HepG2 (cell line): ENCODE data around the gene CTNNA1. TPM values are rescaled to one million over a fixed set of nuclear protein-coding genes. Genes with fewer than 3 reads are reported as not detected.

Experiments used
- ATAC-seq: fragments of 200-7000 bp; cut with Tn5 transposase; 3 replicates; pipeline ENCODE4 v1.9.1; 2020; ENCODE audit warnings: mild to moderate bottlenecking, moderate library complexity
- BruUV-seq: library from RNA; stranded (reverse); fragments of 400-500 nt; replicated peaks from 2 replicates; lab custom pipeline; 2021; lab: Mats Ljungman, UMichigan
- CTCF ChIA-PET: fragments of 300-600 bp; formaldehyde crosslinking; extraction: SDS; loops from one replicate; lab custom pipeline; 2021; ENCODE audit warnings: low total read pairs, inconsistent platforms, low intra/inter-chr PET ratio; lab: Yijun Ruan, JAX
- POLR2A ChIA-PET: fragments of 350-600 bp; sonication (Branson Sonifier 250); formaldehyde crosslinking; loops from one replicate; lab custom pipeline; 2020; ENCODE audit warnings: antibody characterized with exemption, inconsistent platforms; lab: Yijun Ruan, JAX
- DNase-seq: peaks from one replicate; pipeline ENCODE4 v3.0.0-alpha.2; 2015; ENCODE audit warnings: low spot score
- FAIRE-seq: peaks from 3 replicates; lab custom pipeline; 2011; peaks lifted over from hg19 to GRCh38; lab: Jason Lieb, UNC
- H2AFZ ChIP-seq: one replicate; pipeline ENCODE4 v1.6.1; 2011; ENCODE audit warnings: low read length, inconsistent platforms
- H3K27ac ChIP-seq: fragments of 300-600 bp; 3 replicates; pipeline ENCODE4 v1.8.0; 2011; ENCODE audit warnings: mixed run types, mild to moderate bottlenecking, mixed read lengths, low read length, inconsistent platforms; ENCODE audit not compliant: insufficient read depth; ENCODE audit errors: extremely low read length
- H3K27me3 ChIP-seq, 2 experiments: fragments of 200-600 bp in 1 of 2; 2 replicates in 1 of 2; 3 replicates in 1 of 2; pipeline versions ENCODE4 v1.6.0 to v1.8.0; 2011; ENCODE audit warnings: low read length in 2 of 2, mild to moderate bottlenecking in 2 of 2, moderate library complexity in 2 of 2, inconsistent platforms in 1 of 2; ENCODE audit not compliant: insufficient read depth in 2 of 2, control insufficient read depth in 1 of 2
- H3K36me3 ChIP-seq, 2 experiments: fragments of 200-600 bp in 1 of 2; replicated peaks in 1 of 2; 2 replicates in 1 of 2; 3 replicates in 1 of 2; pipeline versions ENCODE4 v1.5.1 to v1.8.0; 2011; ENCODE audit warnings: low read length in 2 of 2, inconsistent platforms in 1 of 2; ENCODE audit not compliant: insufficient read depth in 2 of 2, control insufficient read depth in 1 of 2
- H3K4me1 ChIP-seq: 2 replicates; pipeline ENCODE4 v1.5.1; 2012; ENCODE audit warnings: low read length, inconsistent platforms; ENCODE audit not compliant: insufficient read depth
- H3K4me2 ChIP-seq: 2 replicates; pipeline ENCODE4 v1.6.0; 2011; ENCODE audit warnings: low read depth, low read length, inconsistent platforms
- H3K4me3 ChIP-seq, 3 experiments: fragments of 200-600 bp in 1 of 3; sonication (generic), shearing (Covaris generic) in 1 of 3; replicated peaks in 1 of 3; 2 replicates each; pipeline ENCODE4 v1.5.1; 2011 to 2016; ENCODE audit warnings: low read length in 3 of 3, inconsistent platforms in 2 of 3, low read depth in 2 of 3, mild to moderate bottlenecking in 2 of 3, control low read depth in 1 of 3, mixed read lengths in 1 of 3; ENCODE audit not compliant: insufficient read depth in 1 of 3
- H3K79me2 ChIP-seq: one replicate; pipeline ENCODE4 v1.6.1; 2011; ENCODE audit warnings: low read length, inconsistent platforms; ENCODE audit not compliant: insufficient read depth
- H3K9ac ChIP-seq: 2 replicates; pipeline ENCODE4 v1.6.0; 2011; ENCODE audit warnings: mild to moderate bottlenecking, low read depth, low read length, inconsistent platforms; ENCODE audit not compliant: insufficient read depth
- H3K9me3 ChIP-seq: 2 replicates; pipeline ENCODE4 v1.5.1; 2012; ENCODE audit warnings: mild to moderate bottlenecking, low read length
- H4K20me1 ChIP-seq: 2 replicates; pipeline ENCODE4 v1.6.0; 2011; ENCODE audit warnings: inconsistent platforms, mild to moderate bottlenecking, low read length, moderate library complexity; ENCODE audit not compliant: insufficient read depth
- KLF16 ChIP-seq, 2 experiments: sonication (generic) in 1 of 2; formaldehyde crosslinking in 1 of 2; IDR thresholded peaks; 2 replicates each; pipeline versions ENCODE4 v1.6.1 to v1.8.0; 2016 to 2023; ENCODE audit warnings: missing genetic modification reagents in 2 of 2, missing compliant biosample characterization in 1 of 2
- MYPOP ChIP-seq: sonication (generic); formaldehyde crosslinking; IDR thresholded peaks from 2 replicates; pipeline ENCODE4 v1.8.1; 2023; ENCODE audit warnings: mild to moderate bottlenecking, moderate library complexity, missing genetic modification reagents
- NFYC ChIP-seq: IDR thresholded peaks from 2 replicates; pipeline ENCODE4 v1.6.1; 2016; ENCODE audit warnings: missing genetic modification reagents, missing compliant biosample characterization
- NR2F1 ChIP-seq, 2 experiments: fragments of 450-650 bp in 1 of 2; formaldehyde crosslinking in 1 of 2; IDR thresholded peaks; 2 replicates each; pipeline versions ENCODE4 v1.5.0 to v1.6.1; 2016 to 2020; ENCODE audit warnings: mild to moderate bottlenecking in 1 of 2, missing compliant biosample characterization in 1 of 2, missing genetic modification reagents in 1 of 2, moderate library complexity in 1 of 2
- RFX3 ChIP-seq: IDR thresholded peaks from 2 replicates; pipeline ENCODE4 v1.6.1; 2016; ENCODE audit warnings: missing biosample characterization, missing genetic modification reagents
- ZNF362 ChIP-seq: sonication (generic); formaldehyde crosslinking; IDR thresholded peaks from 2 replicates; pipeline ENCODE4 v1.4.0; 2020; ENCODE audit warnings: missing genetic modification reagents, mild to moderate bottlenecking, borderline replicate concordance
- ZNF496 ChIP-seq: sonication (generic); formaldehyde crosslinking; IDR thresholded peaks from 2 replicates; pipeline ENCODE4 v1.8.1; 2023; ENCODE audit warnings: mild to moderate bottlenecking, moderate library complexity, missing genetic modification reagents; ENCODE audit not compliant: insufficient replicate concordance
- WGBS: methylation state at CpG from one replicate; pipeline ENCODE4 v1.1.6; 2017; ENCODE audit warnings: low lambda C conversion rate; 5-methylcytosine and 5-hydroxymethylcytosine counted together
- in situ Hi-C: cut with HindIII; loops from 2 replicates; pipeline ENCODE4 v1.10.0; 2017; ENCODE audit warnings: low pct_unique_long_range_greater_than_20kb; ENCODE audit not compliant: extremely low pct_ligation_motif_present
- intact Hi-C: fragments of 100-400 bp; cut with micrococcal nuclease; formaldehyde crosslinking; loops from one replicate; pipeline ENCODE4 v1.10.0; 2022; ENCODE audit not compliant: unreplicated experiment
- polyA plus RNA-seq, 8 experiments: library from polyadenylated mRNA; depleted of rRNA in 3 of 8; stranded (reverse) in 7 of 8; unstranded in 1 of 8; fragments of >200 nt; fragmentation: Illumina TruSeq in 4 of 8; extraction: Trizol in 4 of 8; gene quantifications; 2 replicates each; pipeline versions ENCODE4 v1.2.1 to v1.2.3, GENCODE V29; 2011 to 2016; ENCODE audit warnings: low read depth in 4 of 8, missing spikeins in 1 of 8, mixed read lengths in 1 of 8; ENCODE audit not compliant: insufficient read depth in 1 of 8
- total RNA-seq, 5 experiments: library from RNA; depleted of rRNA; stranded (reverse); fragments of >200 nt; fragmentation: Illumina TruSeq; extraction: Trizol; gene quantifications; 2 replicates each; pipeline ENCODE4 v1.2.3, GENCODE V29; 2016; ENCODE audit warnings: low read depth in 1 of 5
- TF ChIP-seq, protein P1 (sequence below): IDR thresholded peaks from 2 replicates; pipeline ENCODE4 v1.6.1; 2016; ENCODE audit warnings: low read depth

CTNNA1 gene
- total and polyA plus RNA-seq, 2 of the 13 experiments (the other 11 are each of a cell fraction or from before 2014, with no cell fraction given) = 66.8 to 162 TPM

DNA sequence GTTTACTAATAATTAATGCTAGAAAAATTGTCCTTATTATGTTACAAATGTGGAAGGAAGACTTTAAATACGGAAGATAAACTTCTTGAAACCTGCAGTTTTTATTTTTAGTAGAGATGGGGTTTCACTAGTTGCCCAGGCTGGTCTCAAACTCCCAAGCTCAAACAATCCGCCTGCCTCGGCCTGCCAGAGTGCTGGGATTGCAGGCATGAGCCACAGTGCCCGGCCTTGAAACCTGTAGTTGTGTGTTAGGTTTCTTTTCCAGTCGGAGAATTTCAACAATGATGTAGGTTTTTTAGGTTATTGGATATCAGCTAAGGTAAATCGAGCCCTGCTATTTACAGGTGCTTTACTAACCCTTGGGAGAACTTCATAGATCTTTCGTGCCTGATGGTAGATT, 30.8 kb downstream of the CTNNA1 start:
- no peak for FAIRE-seq
- no peak overlapping the region for H2AFZ ChIP-seq
- ChIA-PET CTCF (no interaction called here), POLR2A (no interaction called here)
- no peak overlapping the region for H3K9ac ChIP-seq
- H3K9me3 ChIP-seq = no peaks in the 10 kb centered on the region
- ATAC-seq = no peak
- DNase-seq = no peak
- in situ Hi-C loops (no loop called here), intact Hi-C loops (no loop called here)
- no peaks in the 10 kb centered on the region for H3K4me1 ChIP-seq
- no TSS peak for BruUV-seq
- 92% methylated on average over 7 of the region's 7 CpGs for WGBS
- TF ChIP-seq ZNF496 (CRISPR knock-in tag) = no peak
- TF ChIP-seq MYPOP = no peak
- no peak for TF ChIP-seq ZNF362
- TF ChIP-seq KLF16 (CRISPR knock-in tag; IDR thresholded peaks at IDR 0.05) = no peak
- TF ChIP-seq NFYC (CRISPR knock-in tag) = no peak
- TF ChIP-seq NR2F1 (CRISPR knock-in tag; IDR thresholded peaks at IDR 0.05) = no peak
- TF ChIP-seq, protein P1, sequence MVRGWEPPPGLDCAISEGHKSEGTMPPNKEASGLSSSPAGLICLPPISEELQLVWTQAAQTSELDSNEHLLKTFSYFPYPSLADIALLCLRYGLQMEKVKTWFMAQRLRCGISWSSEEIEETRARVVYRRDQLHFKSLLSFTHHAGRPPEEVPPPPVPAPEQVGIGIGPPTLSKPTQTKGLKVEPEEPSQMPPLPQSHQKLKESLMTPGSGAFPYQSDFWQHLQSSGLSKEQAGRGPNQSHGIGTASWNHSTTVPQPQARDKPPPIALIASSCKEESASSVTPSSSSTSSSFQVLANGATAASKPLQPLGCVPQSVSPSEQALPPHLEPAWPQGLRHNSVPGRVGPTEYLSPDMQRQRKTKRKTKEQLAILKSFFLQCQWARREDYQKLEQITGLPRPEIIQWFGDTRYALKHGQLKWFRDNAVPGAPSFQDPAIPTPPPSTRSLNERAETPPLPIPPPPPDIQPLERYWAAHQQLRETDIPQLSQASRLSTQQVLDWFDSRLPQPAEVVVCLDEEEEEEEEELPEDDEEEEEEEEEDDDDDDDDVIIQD (CRISPR knock-in tag) = no peak
- no peak for TF ChIP-seq RFX3
- peaks cover 43% of the 10 kb centered on the region for H3K79me2 ChIP-seq
- no peaks in the 10 kb centered on the region for H3K27me3 ChIP-seq
- no peak overlapping the region for H3K27ac ChIP-seq
- no peak overlapping the region for H3K4me3 ChIP-seq
- peaks cover 26% of the 10 kb centered on the region for H4K20me1 ChIP-seq
- peaks cover 6 to 59% of the 10 kb centered on the region in 2 experiments for H3K36me3 ChIP-seq
- no peak overlapping the region for H3K4me2 ChIP-seq
